Measurements from ENCODE around the gene ZNF750. TPM values are rescaled to one million over a fixed set of nuclear protein-coding genes. Genes with fewer than 3 reads are reported as not detected.

Gene ZNF750
- total and polyA plus RNA-seq, 2 of the 13 experiments (the other 11 are each of a cell fraction or from before 2014, with no cell fraction given) = not detected

DNA sequence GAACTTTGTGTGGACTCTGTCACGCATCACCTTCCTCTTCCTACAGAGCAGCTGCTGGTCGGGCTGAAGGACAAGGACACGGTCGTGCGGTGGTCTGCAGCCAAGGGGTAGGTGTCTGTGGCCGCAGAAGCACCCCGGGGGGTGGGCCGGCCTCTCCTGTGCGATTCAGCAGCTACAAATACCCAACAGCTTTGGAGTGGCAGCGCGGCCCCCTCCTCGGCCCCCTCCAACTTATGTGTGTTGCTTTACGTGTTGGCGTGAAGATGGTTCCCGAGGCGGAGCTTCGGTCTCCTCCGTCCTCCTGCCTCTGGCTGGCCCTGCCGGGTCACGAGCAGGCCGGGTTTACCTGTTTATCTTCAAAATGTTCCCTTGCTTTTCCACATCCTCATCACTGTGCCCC is 32.3 kb downstream of the ZNF750 start (continued):
- TF ChIP-seq, protein P1, sequence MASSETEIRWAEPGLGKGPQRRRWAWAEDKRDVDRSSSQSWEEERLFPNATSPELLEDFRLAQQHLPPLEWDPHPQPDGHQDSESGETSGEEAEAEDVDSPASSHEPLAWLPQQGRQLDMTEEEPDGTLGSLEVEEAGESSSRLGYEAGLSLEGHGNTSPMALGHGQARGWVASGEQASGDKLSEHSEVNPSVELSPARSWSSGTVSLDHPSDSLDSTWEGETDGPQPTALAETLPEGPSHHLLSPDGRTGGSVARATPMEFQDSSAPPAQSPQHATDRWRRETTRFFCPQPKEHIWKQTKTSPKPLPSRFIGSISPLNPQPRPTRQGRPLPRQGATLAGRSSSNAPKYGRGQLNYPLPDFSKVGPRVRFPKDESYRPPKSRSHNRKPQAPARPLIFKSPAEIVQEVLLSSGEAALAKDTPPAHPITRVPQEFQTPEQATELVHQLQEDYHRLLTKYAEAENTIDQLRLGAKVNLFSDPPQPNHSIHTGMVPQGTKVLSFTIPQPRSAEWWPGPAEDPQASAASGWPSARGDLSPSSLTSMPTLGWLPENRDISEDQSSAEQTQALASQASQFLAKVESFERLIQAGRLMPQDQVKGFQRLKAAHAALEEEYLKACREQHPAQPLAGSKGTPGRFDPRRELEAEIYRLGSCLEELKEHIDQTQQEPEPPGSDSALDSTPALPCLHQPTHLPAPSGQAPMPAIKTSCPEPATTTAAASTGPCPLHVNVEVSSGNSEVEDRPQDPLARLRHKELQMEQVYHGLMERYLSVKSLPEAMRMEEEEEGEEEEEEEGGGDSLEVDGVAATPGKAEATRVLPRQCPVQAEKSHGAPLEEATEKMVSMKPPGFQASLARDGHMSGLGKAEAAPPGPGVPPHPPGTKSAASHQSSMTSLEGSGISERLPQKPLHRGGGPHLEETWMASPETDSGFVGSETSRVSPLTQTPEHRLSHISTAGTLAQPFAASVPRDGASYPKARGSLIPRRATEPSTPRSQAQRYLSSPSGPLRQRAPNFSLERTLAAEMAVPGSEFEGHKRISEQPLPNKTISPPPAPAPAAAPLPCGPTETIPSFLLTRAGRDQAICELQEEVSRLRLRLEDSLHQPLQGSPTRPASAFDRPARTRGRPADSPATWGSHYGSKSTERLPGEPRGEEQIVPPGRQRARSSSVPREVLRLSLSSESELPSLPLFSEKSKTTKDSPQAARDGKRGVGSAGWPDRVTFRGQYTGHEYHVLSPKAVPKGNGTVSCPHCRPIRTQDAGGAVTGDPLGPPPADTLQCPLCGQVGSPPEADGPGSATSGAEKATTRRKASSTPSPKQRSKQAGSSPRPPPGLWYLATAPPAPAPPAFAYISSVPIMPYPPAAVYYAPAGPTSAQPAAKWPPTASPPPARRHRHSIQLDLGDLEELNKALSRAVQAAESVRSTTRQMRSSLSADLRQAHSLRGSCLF (CRISPR knock-in tag; IDR thresholded peaks at IDR 0.05; ENCODE audit: borderline replicate concordance) = no peak

DNA sequence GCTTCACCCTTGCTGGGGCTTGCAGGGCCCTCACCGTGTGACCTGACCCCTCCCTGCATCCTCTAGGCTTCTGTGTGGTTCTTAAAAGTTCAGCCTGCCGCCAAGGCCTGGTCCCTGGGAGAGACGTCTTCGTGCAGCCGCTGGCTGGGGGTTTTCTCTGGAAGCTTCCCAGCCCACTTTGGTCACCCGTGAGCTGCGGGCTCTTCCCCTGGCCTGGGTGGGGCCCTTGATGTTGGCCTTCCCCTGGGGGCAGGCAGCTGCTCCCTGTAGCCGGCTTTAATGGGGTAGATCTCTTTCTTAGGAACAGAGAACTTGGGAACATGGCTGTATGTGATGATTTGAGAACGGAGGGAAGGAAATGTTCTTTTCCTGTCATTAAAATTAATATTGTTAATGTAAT is 32.7 kb downstream of the ZNF750 start:
- in situ Hi-C loops (cut with HindIII; ENCODE audit: extremely low pct_ligation_motif_present, low pct_unique_long_range_greater_than_20kb) = no loop called here
- Histone ChIP-seq H3K4me1 (ENCODE audit: insufficient read depth, low read length) (no peaks in the 10 kb centered on the region), H3K36me3 (replicated peaks in 1 of 2; ENCODE audit: control insufficient read depth in 1 of 2, insufficient read depth in 2 of 2, low read length in 2 of 2) (peaks cover 29 to 47% of the 10 kb centered on the region in 2 experiments; a peak in 4 of 5 replicates)

More for the DNA sequence above, 32.7 kb downstream of the ZNF750 start:
- Histone ChIP-seq H3K9me3 (ENCODE audit: low read length) (no peaks in the 10 kb centered on the region), H3K27ac (ENCODE audit: extremely low read length, insufficient read depth, low read length) (no peak overlapping the region), H3K27me3 (ENCODE audit: control insufficient read depth in 1 of 2, insufficient read depth in 2 of 2, low read length in 2 of 2) (no peaks in the 10 kb centered on the region), H3K9ac (ENCODE audit: insufficient read depth, low read depth, low read length) (no peak overlapping the region), H3K79me2 (ENCODE audit: insufficient read depth, low read length) (no peaks in the 10 kb centered on the region), H2AFZ (ENCODE audit: low read length) (no peak overlapping the region), H3K4me3 (replicated peaks in 1 of 3; ENCODE audit: insufficient read depth in 1 of 3, low read depth in 2 of 3, low read length in 3 of 3) (no peak overlapping the region), H4K20me1 (ENCODE audit: insufficient read depth, low read length) (no peaks in the 10 kb centered on the region), H3K4me2 (ENCODE audit: low read depth, low read length) (no peak overlapping the region)
- no TSS peak for BruUV-seq (replicated peaks)
- DNase-seq (ENCODE audit: low spot score) (no peak), FAIRE-seq (no peak), ATAC-seq (no peak)
- 97% methylated on average over 9 of the region's 9 CpGs for WGBS (ENCODE audit: low lambda C conversion rate)
- CTCF ChIA-PET (ENCODE audit: low intra/inter-chr PET ratio, low total read pairs) = no interaction called here
- TF ChIP-seq ZNF724P (CRISPR knock-in tag; IDR thresholded peaks at IDR 0.05; ENCODE audit: borderline replicate concordance) = no peak
- TF ChIP-seq U2AF1 (optimal IDR thresholded peaks at IDR 0.05; ENCODE audit: low read depth, low read length) = no peak
- no peak for TF ChIP-seq CAMTA2 (CRISPR knock-in tag; IDR thresholded peaks at IDR 0.05; ENCODE audit: borderline replicate concordance)
- TF ChIP-seq MBD4 (IDR thresholded peaks at IDR 0.05; ENCODE audit: borderline replicate concordance, low read length) = no peak
- TF ChIP-seq, protein P2, sequence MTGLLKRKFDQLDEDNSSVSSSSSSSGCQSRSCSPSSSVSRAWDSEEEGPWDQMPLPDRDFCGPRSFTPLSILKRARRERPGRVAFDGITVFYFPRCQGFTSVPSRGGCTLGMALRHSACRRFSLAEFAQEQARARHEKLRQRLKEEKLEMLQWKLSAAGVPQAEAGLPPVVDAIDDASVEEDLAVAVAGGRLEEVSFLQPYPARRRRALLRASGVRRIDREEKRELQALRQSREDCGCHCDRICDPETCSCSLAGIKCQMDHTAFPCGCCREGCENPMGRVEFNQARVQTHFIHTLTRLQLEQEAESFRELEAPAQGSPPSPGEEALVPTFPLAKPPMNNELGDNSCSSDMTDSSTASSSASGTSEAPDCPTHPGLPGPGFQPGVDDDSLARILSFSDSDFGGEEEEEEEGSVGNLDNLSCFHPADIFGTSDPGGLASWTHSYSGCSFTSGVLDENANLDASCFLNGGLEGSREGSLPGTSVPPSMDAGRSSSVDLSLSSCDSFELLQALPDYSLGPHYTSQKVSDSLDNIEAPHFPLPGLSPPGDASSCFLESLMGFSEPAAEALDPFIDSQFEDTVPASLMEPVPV (CRISPR knock-in tag; IDR thresholded peaks at IDR 0.05) = no peak
- intact Hi-C loops (cut with micrococcal nuclease; ENCODE audit: unreplicated experiment) = no loop called here
- POLR2A ChIA-PET = no interaction called here
